ENCODE results near the gene WDFY3. TPM values are rescaled to one million over a fixed set of nuclear protein-coding genes. Genes with fewer than 3 reads are reported as not detected.
"Not testable (repeated sequence)": the region's sequence is repeated elsewhere in the genome, so short reads cannot be mapped to it uniquely, and the experiment has no call there.

The WDFY3 gene
- polyA plus RNA-seq, 4 donors: 3.0 to 33.3 (median 6.4) TPM

GRCh38 chr4:84682661-84683060 lies 283.8 kb downstream of the WDFY3 start:
- peaks cover 0 to 35% (median 9%) of the 10 kb centered on the region in 3 donors for H3K4me1 ChIP-seq (ENCODE audit: control insufficient read depth in 3 of 3, insufficient read depth in 2 of 3, low read depth in 1 of 3, low read length in 2 of 3)
- peak overlapping the region in 1 of 3 donors; percentile 81 for H3K27ac ChIP-seq (ENCODE audit: low read depth in 1 of 3, low read length in 2 of 3)
- FAIRE-seq; H3K27me3 ChIP-seq (ENCODE audit: control insufficient read depth in 3 of 3, insufficient read depth in 3 of 3, low read length in 3 of 3); H3K9me3 ChIP-seq (ENCODE audit: control insufficient read depth in 2 of 2, insufficient read depth in 1 of 2, low read depth in 1 of 2, low read length in 1 of 2); H3K4me3 ChIP-seq (ENCODE audit: low read depth in 1 of 3, low read length in 3 of 3); DNase-seq: not testable (repeated sequence)
- WGBS, 3 donors: 58 to 72% (median 64%) methylated on average over 4 of the region's 4 CpGs
- peaks cover 2 to 58% (median 3%) of the 10 kb centered on the region in 3 donors for H3K36me3 ChIP-seq (ENCODE audit: control insufficient read depth in 3 of 3, insufficient read depth in 2 of 3, low read depth in 1 of 3, low read length in 3 of 3)

DNA sequence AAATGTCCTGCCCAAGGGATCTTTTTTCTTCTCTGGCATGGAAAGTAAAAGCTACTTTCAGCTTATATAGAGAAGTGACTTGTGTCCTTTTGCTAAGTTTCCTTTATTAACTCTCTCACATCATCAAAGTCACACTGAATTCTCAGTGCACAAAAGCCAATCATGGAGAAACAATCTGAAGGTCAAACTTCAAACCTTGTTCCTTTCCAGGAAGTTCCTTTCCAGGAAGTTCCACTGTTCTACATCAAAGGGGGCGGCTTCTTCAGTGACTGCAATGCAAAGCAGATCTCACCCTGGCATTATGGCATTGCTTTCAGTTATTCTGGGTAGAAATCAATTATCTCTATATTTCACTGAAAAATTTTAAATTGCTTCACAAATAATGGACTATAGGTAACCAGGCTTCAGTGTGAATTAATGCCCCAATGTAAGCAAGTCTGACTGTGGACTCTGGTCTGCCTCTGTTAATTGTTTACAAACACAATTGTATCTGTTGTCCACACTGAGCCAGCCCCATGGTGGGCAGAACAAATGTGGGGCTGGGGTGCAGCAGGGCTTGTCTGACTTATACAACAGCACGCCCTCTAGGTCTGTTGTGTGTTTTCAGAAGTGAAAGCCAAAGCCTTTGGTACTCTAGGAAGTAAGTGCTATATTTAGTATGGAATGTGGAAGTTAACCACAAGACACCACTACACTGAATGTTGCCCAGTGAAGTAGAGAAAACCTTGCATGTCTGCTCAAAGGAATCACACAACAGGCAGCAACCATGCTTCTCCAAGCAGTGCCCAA lies 284.8 kb downstream of the WDFY3 start:
- FAIRE-seq (no peak), DNase-seq (peak; percentile 86 to 88)
- Histone ChIP-seq H3K4me1 (ENCODE audit: control insufficient read depth in 3 of 3, insufficient read depth in 2 of 3, low read depth in 1 of 3, low read length in 2 of 3) (peaks cover 0 to 35% (median 9%) of the 10 kb centered on the region in 3 donors), H3K9me3 (ENCODE audit: control insufficient read depth in 2 of 2, insufficient read depth in 1 of 2, low read depth in 1 of 2, low read length in 1 of 2) (no peaks in the 10 kb centered on the region), H3K4me3 (ENCODE audit: low read depth in 1 of 3, low read length in 3 of 3) (no peak overlapping the region), H3K27ac (ENCODE audit: low read depth in 1 of 3, low read length in 2 of 3) (peak overlapping the region; percentile 37 to 81 (median 75)), H3K36me3 (ENCODE audit: control insufficient read depth in 3 of 3, insufficient read depth in 2 of 3, low read depth in 1 of 3, low read length in 3 of 3) (peaks cover 2 to 60% (median 5%) of the 10 kb centered on the region in 3 donors), H3K27me3 (ENCODE audit: control insufficient read depth in 3 of 3, insufficient read depth in 3 of 3, low read length in 3 of 3) (no peaks in the 10 kb centered on the region)
- WGBS, 3 donors: 20 to 47% (median 40%) methylated on average over 2 of the region's 2 CpGs

GRCh38 chr4:84680956-84681355 lies 285.5 kb downstream of the WDFY3 start:
- H3K9me3 ChIP-seq (ENCODE audit: control insufficient read depth in 2 of 2, insufficient read depth in 1 of 2, low read depth in 1 of 2, low read length in 1 of 2): no peaks in the 10 kb centered on the region
- no peak for FAIRE-seq
- peaks cover 0 to 35% (median 9%) of the 10 kb centered on the region in 3 donors for H3K4me1 ChIP-seq (ENCODE audit: control insufficient read depth in 3 of 3, insufficient read depth in 2 of 3, low read depth in 1 of 3, low read length in 2 of 3)
- H3K4me3 ChIP-seq (ENCODE audit: low read depth in 1 of 3, low read length in 3 of 3): no peak overlapping the region
- H3K27me3 ChIP-seq (ENCODE audit: control insufficient read depth in 3 of 3, insufficient read depth in 3 of 3, low read length in 3 of 3): no peaks in the 10 kb centered on the region
- H3K36me3 ChIP-seq (ENCODE audit: control insufficient read depth in 3 of 3, insufficient read depth in 2 of 3, low read depth in 1 of 3, low read length in 3 of 3): peaks cover 2 to 56% (median 5%) of the 10 kb centered on the region in 3 donors
- H3K27ac ChIP-seq (ENCODE audit: low read depth in 1 of 3, low read length in 2 of 3): peak overlapping the region in 1 of 3 donors; percentile 81
- 85 to 90% (median 89%) methylated on average over 4 of the region's 4 CpGs for WGBS, 3 donors
- no peak for DNase-seq

DNA sequence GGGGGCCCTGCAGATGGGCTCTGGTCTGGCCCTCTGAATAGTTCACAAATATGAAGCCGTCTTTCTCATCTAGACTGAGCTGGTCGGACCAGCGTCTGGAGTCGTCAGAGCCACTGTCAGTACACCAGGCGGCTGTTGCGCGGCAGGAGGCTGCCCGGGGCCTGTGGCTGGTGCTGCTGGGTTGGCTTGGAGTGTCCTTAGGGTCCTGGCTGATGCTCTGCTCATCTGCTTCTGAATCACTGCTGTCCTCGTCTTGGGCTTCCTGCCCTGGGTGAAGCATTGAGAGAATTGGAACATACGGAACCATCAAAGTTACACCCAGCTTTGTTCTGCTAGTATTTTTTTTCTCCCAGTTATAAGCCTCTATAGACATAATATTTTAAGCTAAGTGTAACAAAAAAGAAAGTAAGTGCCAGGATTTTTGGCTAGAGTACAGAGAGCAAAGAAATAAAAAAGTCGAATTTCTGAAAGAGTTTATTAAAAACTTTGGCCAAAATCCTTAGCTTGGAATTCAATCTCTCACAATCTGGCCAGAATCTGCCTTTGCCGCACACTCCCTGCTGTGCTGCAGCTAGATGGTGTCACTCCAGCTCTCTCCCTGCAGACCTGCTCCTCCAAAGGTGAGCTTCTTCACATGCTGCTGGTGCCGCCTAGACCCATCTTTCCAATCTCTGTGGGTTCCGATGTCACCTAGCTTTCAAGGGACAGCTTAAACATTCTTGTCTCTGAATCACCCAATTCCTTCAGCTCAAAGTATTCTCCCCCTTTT lies 287.3 kb downstream of the WDFY3 start:
- Histone ChIP-seq H3K36me3 (ENCODE audit: control insufficient read depth in 3 of 3, insufficient read depth in 2 of 3, low read depth in 1 of 3, low read length in 3 of 3) (peaks cover 2 to 57% (median 5%) of the 10 kb centered on the region in 3 donors), H3K9me3 (ENCODE audit: control insufficient read depth in 2 of 2, insufficient read depth in 1 of 2, low read depth in 1 of 2, low read length in 1 of 2) (no peaks in the 10 kb centered on the region), H3K27me3 (ENCODE audit: control insufficient read depth in 3 of 3, insufficient read depth in 3 of 3, low read length in 3 of 3) (no peaks in the 10 kb centered on the region), H3K4me1 (ENCODE audit: control insufficient read depth in 3 of 3, insufficient read depth in 2 of 3, low read depth in 1 of 3, low read length in 2 of 3) (peaks cover 0 to 33% (median 9%) of the 10 kb centered on the region in 3 donors), H3K27ac (ENCODE audit: low read depth in 1 of 3, low read length in 2 of 3) (no peak overlapping the region), H3K4me3 (ENCODE audit: low read depth in 1 of 3, low read length in 3 of 3) (no peak overlapping the region)
- WGBS, 3 donors: 86 to 93% (median 92%) methylated on average over 14 of the region's 14 CpGs
- DNase-seq (no peak), FAIRE-seq (no peak)

GRCh38 chr4:84677995-84678394 lies 288.5 kb downstream of the WDFY3 start:
- H3K36me3 ChIP-seq (ENCODE audit: control insufficient read depth in 3 of 3, insufficient read depth in 2 of 3, low read depth in 1 of 3, low read length in 3 of 3): peaks cover 0 to 49% (median 5%) of the 10 kb centered on the region in 3 donors
- no peak overlapping the region for H3K27ac ChIP-seq (ENCODE audit: low read depth in 1 of 3, low read length in 2 of 3)
- no peaks in the 10 kb centered on the region for H3K9me3 ChIP-seq (ENCODE audit: control insufficient read depth in 2 of 2, insufficient read depth in 1 of 2, low read depth in 1 of 2, low read length in 1 of 2)
- peaks cover 0 to 22% (median 8%) of the 10 kb centered on the region in 3 donors for H3K4me1 ChIP-seq (ENCODE audit: control insufficient read depth in 3 of 3, insufficient read depth in 2 of 3, low read depth in 1 of 3, low read length in 2 of 3)
- no peak overlapping the region for H3K4me3 ChIP-seq (ENCODE audit: low read depth in 1 of 3, low read length in 3 of 3)
- DNase-seq (no peak), FAIRE-seq (no peak)
- H3K27me3 ChIP-seq (ENCODE audit: control insufficient read depth in 3 of 3, insufficient read depth in 3 of 3, low read length in 3 of 3): no peaks in the 10 kb centered on the region
- 93 to 98% (median 93%) methylated on average over 5 of the region's 5 CpGs for WGBS, 3 donors

DNA sequence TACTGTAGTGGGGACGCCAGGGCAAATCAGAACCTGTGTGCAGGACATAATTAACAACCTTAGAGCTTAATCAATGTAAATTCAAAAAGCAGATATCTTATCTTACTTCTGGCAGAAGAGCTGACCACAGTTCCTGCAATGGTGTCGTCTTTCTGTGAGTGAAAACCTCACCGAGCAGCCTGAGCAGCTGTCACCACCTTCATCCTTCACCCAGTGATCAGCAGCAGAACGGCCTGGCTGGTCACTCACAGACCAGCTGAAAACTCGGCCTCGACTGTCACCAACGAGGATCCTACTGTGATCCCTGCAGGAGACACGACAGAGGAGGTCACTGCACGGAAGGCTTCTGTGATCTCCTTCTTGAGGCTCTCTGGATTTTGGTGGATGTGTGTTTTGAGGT lies 289.4 kb downstream of the WDFY3 start:
- 81 to 89% (median 88%) methylated on average over 9 of the region's 9 CpGs for WGBS, 3 donors
- FAIRE-seq: no peak

DNA sequence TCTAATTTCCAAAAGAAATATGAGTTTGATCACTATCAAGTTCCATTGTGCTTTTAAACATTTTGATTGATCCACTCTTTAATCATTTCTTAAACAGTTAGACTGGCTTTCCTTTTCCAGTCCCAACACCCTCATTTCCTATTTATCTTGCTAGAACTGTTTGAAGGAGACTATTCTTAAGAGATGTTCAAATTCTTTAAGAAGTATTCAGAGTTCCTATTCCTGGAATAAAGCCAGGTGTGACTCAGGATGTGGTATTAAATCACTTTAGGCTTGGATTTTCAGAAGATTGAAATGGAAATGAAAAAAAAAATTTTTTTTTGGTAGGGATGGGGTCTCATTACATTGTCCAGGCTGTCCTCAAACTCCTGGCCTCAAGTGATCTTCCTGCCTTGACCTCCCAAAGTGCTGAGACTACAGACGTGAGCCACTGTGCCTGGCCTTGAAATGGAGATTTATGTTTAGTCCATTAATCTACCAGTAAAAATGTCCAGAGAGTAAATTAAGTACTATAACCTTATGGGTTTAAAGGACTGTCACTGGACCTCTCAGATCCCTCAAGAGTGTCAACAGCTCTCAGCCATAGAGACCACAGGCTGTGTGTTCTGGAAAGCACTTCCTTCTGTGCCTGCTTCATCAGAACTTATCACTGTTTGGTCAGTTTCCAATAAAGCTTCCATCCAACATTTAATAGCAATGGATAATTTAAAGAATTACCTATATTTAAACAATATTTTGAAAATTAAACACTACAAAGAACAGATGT lies 292.8 kb downstream of the WDFY3 start:
- 76 to 89% (median 85%) methylated on average over 1 of the region's 1 CpG for WGBS, 3 donors
- FAIRE-seq (no peak), DNase-seq (no peak)

More for the DNA sequence above, 289.4 kb downstream of the WDFY3 start:
- Histone ChIP-seq H3K4me3 (ENCODE audit: low read depth in 1 of 3, low read length in 3 of 3) (no peak overlapping the region), H3K4me1 (ENCODE audit: control insufficient read depth in 3 of 3, insufficient read depth in 2 of 3, low read depth in 1 of 3, low read length in 2 of 3) (peaks cover 0 to 13% (median 1%) of the 10 kb centered on the region in 3 donors), H3K27ac (ENCODE audit: low read depth in 1 of 3, low read length in 2 of 3) (no peak overlapping the region), H3K36me3 (ENCODE audit: control insufficient read depth in 3 of 3, insufficient read depth in 2 of 3, low read depth in 1 of 3, low read length in 3 of 3) (peaks cover 0 to 48% (median 5%) of the 10 kb centered on the region in 3 donors), H3K27me3 (ENCODE audit: control insufficient read depth in 3 of 3, insufficient read depth in 3 of 3, low read length in 3 of 3) (no peaks in the 10 kb centered on the region), H3K9me3 (ENCODE audit: control insufficient read depth in 2 of 2, insufficient read depth in 1 of 2, low read depth in 1 of 2, low read length in 1 of 2) (no peaks in the 10 kb centered on the region)
- no peak for DNase-seq

GRCh38 chr4:84672177-84672576 lies 294.3 kb downstream of the WDFY3 start:
- Histone ChIP-seq H3K4me3 (ENCODE audit: low read depth in 1 of 3, low read length in 3 of 3) (no peak overlapping the region), H3K36me3 (ENCODE audit: control insufficient read depth in 3 of 3, insufficient read depth in 2 of 3, low read depth in 1 of 3, low read length in 3 of 3) (peaks cover 0 to 21% (median 0%) of the 10 kb centered on the region in 3 donors), H3K4me1 (ENCODE audit: control insufficient read depth in 3 of 3, insufficient read depth in 2 of 3, low read depth in 1 of 3, low read length in 2 of 3) (no peaks in the 10 kb centered on the region), H3K9me3 (ENCODE audit: control insufficient read depth in 2 of 2, insufficient read depth in 1 of 2, low read depth in 1 of 2, low read length in 1 of 2) (no peaks in the 10 kb centered on the region), H3K27ac (ENCODE audit: low read depth in 1 of 3, low read length in 2 of 3) (no peak overlapping the region), H3K27me3 (ENCODE audit: control insufficient read depth in 3 of 3, insufficient read depth in 3 of 3, low read length in 3 of 3) (no peaks in the 10 kb centered on the region)
- no peak for DNase-seq
- FAIRE-seq: no peak

More for the DNA sequence above, 292.8 kb downstream of the WDFY3 start:
- no peak overlapping the region for H3K4me3 ChIP-seq (ENCODE audit: low read depth in 1 of 3, low read length in 3 of 3)
- H3K4me1 ChIP-seq (ENCODE audit: control insufficient read depth in 3 of 3, insufficient read depth in 2 of 3, low read depth in 1 of 3, low read length in 2 of 3): no peaks in the 10 kb centered on the region
- H3K36me3 ChIP-seq (ENCODE audit: control insufficient read depth in 3 of 3, insufficient read depth in 2 of 3, low read depth in 1 of 3, low read length in 3 of 3): peaks cover 0 to 34% (median 4%) of the 10 kb centered on the region in 3 donors
- no peaks in the 10 kb centered on the region for H3K9me3 ChIP-seq (ENCODE audit: control insufficient read depth in 2 of 2, insufficient read depth in 1 of 2, low read depth in 1 of 2, low read length in 1 of 2)
- H3K27me3 ChIP-seq (ENCODE audit: control insufficient read depth in 3 of 3, insufficient read depth in 3 of 3, low read length in 3 of 3): no peaks in the 10 kb centered on the region
- H3K27ac ChIP-seq (ENCODE audit: low read depth in 1 of 3, low read length in 2 of 3): no peak overlapping the region
